ENCODE measurements around the gene PGBD1. TPM values are rescaled to one million over a fixed set of nuclear protein-coding genes. Genes with fewer than 3 reads are reported as not detected.

Gene PGBD1, protein sequence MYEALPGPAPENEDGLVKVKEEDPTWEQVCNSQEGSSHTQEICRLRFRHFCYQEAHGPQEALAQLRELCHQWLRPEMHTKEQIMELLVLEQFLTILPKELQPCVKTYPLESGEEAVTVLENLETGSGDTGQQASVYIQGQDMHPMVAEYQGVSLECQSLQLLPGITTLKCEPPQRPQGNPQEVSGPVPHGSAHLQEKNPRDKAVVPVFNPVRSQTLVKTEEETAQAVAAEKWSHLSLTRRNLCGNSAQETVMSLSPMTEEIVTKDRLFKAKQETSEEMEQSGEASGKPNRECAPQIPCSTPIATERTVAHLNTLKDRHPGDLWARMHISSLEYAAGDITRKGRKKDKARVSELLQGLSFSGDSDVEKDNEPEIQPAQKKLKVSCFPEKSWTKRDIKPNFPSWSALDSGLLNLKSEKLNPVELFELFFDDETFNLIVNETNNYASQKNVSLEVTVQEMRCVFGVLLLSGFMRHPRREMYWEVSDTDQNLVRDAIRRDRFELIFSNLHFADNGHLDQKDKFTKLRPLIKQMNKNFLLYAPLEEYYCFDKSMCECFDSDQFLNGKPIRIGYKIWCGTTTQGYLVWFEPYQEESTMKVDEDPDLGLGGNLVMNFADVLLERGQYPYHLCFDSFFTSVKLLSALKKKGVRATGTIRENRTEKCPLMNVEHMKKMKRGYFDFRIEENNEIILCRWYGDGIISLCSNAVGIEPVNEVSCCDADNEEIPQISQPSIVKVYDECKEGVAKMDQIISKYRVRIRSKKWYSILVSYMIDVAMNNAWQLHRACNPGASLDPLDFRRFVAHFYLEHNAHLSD
- total RNA-seq (ENCODE audit: low replicate concordance) = 13.6 and 13.8 TPM in 2 replicates

GRCh38 chr6:28281288-28282064 lies at the start of gene PGBD1:
Gene PGBD1 (plus strand): TSS chr6:28281572. CDS start chr6:28283814, 2,242 bp downstream.
- DNase-seq (ENCODE audit: low spot score) = peak; percentile 95
- Mint-ChIP-seq H3K27ac (peak within 1 kb of the TSS; percentile 89), H3K4me1 (peaks cover 10% of the 10 kb centered on the region), H3K4me3 (peak within 1 kb of the TSS; percentile 96), H3K27me3 (ENCODE audit: insufficient read depth, low read depth) (peaks cover 3% of the 10 kb centered on the region), H3K9me3 (no peaks in the 10 kb centered on the region), H3K36me3 (peaks cover 18% of the 10 kb centered on the region)
- Histone ChIP-seq H3K79me2 (ENCODE audit: low read depth) (peaks cover 25% of the 10 kb centered on the region), H3K4me1 (peaks cover 14% of the 10 kb centered on the region), H3K4me3 (peak within 1 kb of the TSS; percentile 88), H3K9me3 (ENCODE audit: low read depth) (no peaks in the 10 kb centered on the region), H3K27ac (no peak within 1 kb of the TSS), H3K27me3 (peaks cover 6% of the 10 kb centered on the region), H3F3A (ENCODE audit: low read depth) (peaks cover 7% of the 10 kb centered on the region), H3K36me3 (no peaks in the 10 kb centered on the region), H2AFZ (replicated peaks) (peak within 1 kb of the TSS; percentile 93), H4K20me1 (ENCODE audit: low read depth) (peaks cover 6% of the 10 kb centered on the region), H3K4me2 (peak within 1 kb of the TSS; percentile 92), H3K9ac (peak within 1 kb of the TSS; percentile 77)
- TF ChIP-seq EZH2phosphoT487 (IDR thresholded peaks at IDR 0.05) (no peak), EZH2 (IDR thresholded peaks at IDR 0.05) (peak; percentile 38)
- TF ChIP-seq, protein P1, sequence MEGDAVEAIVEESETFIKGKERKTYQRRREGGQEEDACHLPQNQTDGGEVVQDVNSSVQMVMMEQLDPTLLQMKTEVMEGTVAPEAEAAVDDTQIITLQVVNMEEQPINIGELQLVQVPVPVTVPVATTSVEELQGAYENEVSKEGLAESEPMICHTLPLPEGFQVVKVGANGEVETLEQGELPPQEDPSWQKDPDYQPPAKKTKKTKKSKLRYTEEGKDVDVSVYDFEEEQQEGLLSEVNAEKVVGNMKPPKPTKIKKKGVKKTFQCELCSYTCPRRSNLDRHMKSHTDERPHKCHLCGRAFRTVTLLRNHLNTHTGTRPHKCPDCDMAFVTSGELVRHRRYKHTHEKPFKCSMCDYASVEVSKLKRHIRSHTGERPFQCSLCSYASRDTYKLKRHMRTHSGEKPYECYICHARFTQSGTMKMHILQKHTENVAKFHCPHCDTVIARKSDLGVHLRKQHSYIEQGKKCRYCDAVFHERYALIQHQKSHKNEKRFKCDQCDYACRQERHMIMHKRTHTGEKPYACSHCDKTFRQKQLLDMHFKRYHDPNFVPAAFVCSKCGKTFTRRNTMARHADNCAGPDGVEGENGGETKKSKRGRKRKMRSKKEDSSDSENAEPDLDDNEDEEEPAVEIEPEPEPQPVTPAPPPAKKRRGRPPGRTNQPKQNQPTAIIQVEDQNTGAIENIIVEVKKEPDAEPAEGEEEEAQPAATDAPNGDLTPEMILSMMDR (IDR thresholded peaks at IDR 0.05) = no peak

GRCh38 chr6:28232785-28233184 lies 48.6 kb upstream of the PGBD1 start:
- no peak overlapping the region for H3K27ac Mint-ChIP-seq

DNA sequence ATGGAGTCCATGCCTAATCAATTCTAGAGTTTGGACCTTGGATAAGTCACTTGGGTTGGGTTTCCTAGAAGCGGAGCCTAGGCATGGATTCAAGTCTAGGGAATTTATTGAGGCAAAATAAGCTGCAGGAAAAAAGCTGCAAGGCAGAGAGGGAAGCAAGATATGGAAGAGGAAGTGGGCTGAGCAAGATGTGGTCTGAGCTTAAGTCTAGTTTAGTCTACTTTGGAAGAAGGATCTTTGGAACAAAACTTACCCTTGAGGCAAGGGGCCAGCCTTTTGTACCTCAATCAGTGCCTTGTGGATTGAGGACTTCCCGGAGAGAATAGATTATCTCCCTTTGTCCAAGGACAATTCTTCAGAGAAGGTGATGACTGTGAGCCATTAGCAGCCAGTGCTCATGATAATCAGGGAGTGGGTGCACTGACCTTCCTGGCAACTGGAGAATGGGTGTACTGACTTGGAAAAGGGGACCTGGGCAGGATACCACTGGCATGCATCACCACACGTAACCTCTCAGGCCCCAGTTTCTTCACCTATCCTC lies 45.4 kb upstream of the PGBD1 start:
- Histone ChIP-seq H3K4me2 (peak overlapping the region; percentile 18), H4K20me1 (ENCODE audit: low read depth) (peaks cover 6% of the 10 kb centered on the region), H2AFZ (replicated peaks) (no peak overlapping the region), H3K27ac (no peak overlapping the region), H3K9ac (no peak overlapping the region), H3F3A (ENCODE audit: low read depth) (no peaks in the 10 kb centered on the region), H3K4me3 (no peak overlapping the region), H3K27me3 (no peaks in the 10 kb centered on the region), H3K9me3 (ENCODE audit: low read depth) (no peaks in the 10 kb centered on the region), H3K79me2 (ENCODE audit: low read depth) (no peaks in the 10 kb centered on the region), H3K4me1 (no peaks in the 10 kb centered on the region), H3K36me3 (peaks cover 9% of the 10 kb centered on the region)
- Mint-ChIP-seq H3K27me3 (ENCODE audit: insufficient read depth, low read depth) (no peaks in the 10 kb centered on the region), H3K27ac (no peak overlapping the region), H3K9me3 (no peaks in the 10 kb centered on the region), H3K4me1 (no peaks in the 10 kb centered on the region), H3K4me3 (no peak overlapping the region), H3K36me3 (peaks cover 43% of the 10 kb centered on the region)
- TF ChIP-seq EZH2phosphoT487 (IDR thresholded peaks at IDR 0.05) (no peak), EZH2 (IDR thresholded peaks at IDR 0.05) (no peak)
- TF ChIP-seq, protein P1 (IDR thresholded peaks at IDR 0.05) = no peak
- peak; percentile 15 for DNase-seq (ENCODE audit: low spot score)

More at GRCh38 chr6:28232785-28233184, 48.6 kb upstream of the PGBD1 start:
- Histone ChIP-seq H2AFZ (replicated peaks) (no peak overlapping the region), H4K20me1 (ENCODE audit: low read depth) (peaks cover 6% of the 10 kb centered on the region), H3K27me3 (no peaks in the 10 kb centered on the region), H3K4me1 (no peaks in the 10 kb centered on the region), H3K4me3 (no peak overlapping the region), H3F3A (ENCODE audit: low read depth) (no peaks in the 10 kb centered on the region), H3K36me3 (peaks cover 28% of the 10 kb centered on the region), H3K4me2 (no peak overlapping the region), H3K9ac (no peak overlapping the region), H3K9me3 (ENCODE audit: low read depth) (no peaks in the 10 kb centered on the region), H3K79me2 (ENCODE audit: low read depth) (peaks cover 6% of the 10 kb centered on the region), H3K27ac (no peak overlapping the region)
- no peak for TF ChIP-seq EZH2phosphoT487 (IDR thresholded peaks at IDR 0.05)
- TF ChIP-seq, protein P1 (IDR thresholded peaks at IDR 0.05) = no peak
- TF ChIP-seq EZH2 (IDR thresholded peaks at IDR 0.05) = no peak
- Mint-ChIP-seq H3K27me3 (ENCODE audit: insufficient read depth, low read depth) (no peaks in the 10 kb centered on the region), H3K36me3 (peaks cover 56% of the 10 kb centered on the region), H3K9me3 (no peaks in the 10 kb centered on the region), H3K4me3 (no peak overlapping the region), H3K4me1 (no peaks in the 10 kb centered on the region)
- DNase-seq (ENCODE audit: low spot score) = no peak

Measured in neural progenitor cell (in vitro differentiated cells).